Lower leg skin (tissue), 3 donors: Measurements from ENCODE around the gene TOMM6.

Source experiments
- POLR2A ChIP-seq, 2 donors: fragments of 450-650 bp; IDR thresholded peaks; one replicate each; pipeline ENCODE4 v1.6.1; 2016 to 2017; ENCODE audit warnings: antibody characterized with exemption in 2 of 2, mild to moderate bottlenecking in 1 of 2, moderate library complexity in 1 of 2
- TF ChIP-seq, protein P1 (sequence below), 3 donors: fragments of 450-650 bp; IDR thresholded peaks; one replicate each; pipeline ENCODE4 v1.5.1; 2016; ENCODE audit warnings: antibody characterized with exemption in 3 of 3, mild to moderate bottlenecking in 3 of 3, moderate library complexity in 2 of 3

DNA sequence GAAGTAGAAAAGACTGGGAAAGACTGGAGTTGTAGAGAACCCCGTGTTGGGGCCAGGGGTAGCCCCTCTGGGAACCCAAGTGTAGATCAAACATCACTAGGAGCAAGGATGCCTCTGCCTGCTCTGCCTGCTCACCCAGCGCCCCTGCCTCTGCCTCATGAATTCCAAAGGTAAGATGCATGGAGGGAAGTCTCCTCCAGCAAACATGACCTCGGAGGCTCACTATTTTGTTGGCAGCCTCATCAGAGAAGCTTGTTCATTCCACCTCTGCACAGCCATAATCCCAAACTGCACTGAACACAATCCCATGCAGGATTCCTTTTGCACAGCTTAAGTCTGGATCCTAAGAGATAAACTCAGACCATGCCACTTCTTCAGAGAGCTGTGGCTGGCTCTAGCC, 12.7 kb upstream of the TOMM6 start:
- TF ChIP-seq POLR2A (IDR thresholded peaks at IDR 0.05) = no peak
- TF ChIP-seq, protein P1, sequence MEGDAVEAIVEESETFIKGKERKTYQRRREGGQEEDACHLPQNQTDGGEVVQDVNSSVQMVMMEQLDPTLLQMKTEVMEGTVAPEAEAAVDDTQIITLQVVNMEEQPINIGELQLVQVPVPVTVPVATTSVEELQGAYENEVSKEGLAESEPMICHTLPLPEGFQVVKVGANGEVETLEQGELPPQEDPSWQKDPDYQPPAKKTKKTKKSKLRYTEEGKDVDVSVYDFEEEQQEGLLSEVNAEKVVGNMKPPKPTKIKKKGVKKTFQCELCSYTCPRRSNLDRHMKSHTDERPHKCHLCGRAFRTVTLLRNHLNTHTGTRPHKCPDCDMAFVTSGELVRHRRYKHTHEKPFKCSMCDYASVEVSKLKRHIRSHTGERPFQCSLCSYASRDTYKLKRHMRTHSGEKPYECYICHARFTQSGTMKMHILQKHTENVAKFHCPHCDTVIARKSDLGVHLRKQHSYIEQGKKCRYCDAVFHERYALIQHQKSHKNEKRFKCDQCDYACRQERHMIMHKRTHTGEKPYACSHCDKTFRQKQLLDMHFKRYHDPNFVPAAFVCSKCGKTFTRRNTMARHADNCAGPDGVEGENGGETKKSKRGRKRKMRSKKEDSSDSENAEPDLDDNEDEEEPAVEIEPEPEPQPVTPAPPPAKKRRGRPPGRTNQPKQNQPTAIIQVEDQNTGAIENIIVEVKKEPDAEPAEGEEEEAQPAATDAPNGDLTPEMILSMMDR (IDR thresholded peaks at IDR 0.05) = no peak
